ENCODE measurements around the gene ATOH8.

The ATOH8 gene

DNA sequence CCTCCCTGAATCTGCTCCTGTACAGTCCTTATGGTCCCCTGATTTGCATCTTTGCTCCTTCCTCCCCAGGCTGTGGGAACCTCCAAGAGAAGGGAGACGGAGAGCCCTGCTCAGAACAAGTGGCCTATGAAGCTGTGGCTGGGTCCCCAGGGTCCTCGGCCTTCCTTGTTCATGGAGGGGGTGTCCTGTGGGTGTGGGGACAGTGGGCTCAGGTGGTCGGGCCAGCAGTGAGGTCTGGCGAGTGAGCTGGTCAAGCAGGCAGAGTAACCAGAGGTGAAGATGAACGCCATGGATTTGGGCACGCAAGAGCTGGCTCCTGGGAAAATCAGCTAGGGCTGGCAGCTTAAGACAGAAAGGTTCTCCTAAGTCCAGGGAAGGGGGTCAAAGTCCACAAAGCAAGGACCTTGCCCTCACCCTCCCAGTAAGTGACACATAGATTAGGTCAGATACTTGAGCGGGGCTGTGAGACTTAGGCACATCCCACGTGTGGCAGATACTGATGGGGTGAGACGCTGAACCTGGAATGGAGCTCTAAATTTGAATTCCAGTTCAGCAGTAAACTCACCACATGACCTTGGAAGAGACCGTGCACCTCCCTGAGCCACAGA lies 34.8 kb upstream of the ATOH8 start:
- DNase-seq (ENCODE audit: low read depth in 2 of 3, low spot score in 1 of 3): no peak

DNA sequence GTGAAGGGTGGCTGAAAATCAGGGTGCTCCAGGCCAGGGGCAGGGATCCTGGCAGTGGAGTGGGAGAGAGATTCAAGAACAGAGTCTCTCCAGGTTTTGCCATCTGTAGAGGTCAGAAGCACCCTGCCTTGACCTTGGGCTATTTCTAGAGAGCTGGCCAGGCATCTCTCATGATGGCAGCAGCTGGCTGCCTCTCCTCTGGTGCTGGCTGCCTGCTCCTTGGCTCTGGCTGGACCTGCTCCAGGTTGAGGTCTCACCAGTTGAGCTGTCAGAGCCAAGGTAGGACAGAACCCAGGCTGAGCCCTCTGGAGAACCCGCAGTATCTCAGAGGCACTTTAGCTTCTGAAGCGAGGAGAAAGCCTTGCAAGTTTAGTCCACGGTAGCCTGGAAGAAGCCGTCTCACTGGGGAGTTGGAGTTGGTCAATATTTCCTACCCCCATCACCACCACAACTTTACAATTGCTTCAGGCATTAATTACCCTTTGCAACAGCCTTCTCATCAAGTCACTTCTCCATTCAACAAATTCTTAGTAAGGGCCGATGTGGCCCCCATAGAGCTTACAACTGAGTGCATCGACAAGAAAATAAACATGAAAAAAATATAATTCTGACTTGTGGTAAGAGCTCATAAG lies 34.1 kb upstream of the ATOH8 start:
- no peak for DNase-seq (ENCODE audit: low read depth in 2 of 3, low spot score in 1 of 3)

DNA sequence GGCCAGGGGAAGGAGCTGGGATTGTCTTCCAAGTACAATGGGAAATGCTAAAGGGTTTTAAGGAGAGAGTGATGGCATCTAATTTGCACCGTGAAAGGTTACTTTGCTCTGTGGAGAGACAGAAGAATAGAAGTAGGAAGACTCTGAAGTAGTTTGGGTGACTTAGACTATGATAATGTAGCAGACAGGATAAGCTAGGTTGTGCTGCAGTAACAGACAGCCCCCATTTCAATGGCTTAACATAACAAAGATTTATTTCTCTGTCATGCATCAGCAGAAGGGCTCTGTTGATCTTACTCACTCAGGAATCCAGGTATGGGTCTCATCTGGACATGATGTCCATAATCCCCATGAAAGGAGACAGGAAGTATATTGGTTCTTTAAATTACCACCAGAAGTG lies 33.3 kb upstream of the ATOH8 start:
- no peak for DNase-seq (ENCODE audit: low read depth in 2 of 3, low spot score in 1 of 3)

DNA sequence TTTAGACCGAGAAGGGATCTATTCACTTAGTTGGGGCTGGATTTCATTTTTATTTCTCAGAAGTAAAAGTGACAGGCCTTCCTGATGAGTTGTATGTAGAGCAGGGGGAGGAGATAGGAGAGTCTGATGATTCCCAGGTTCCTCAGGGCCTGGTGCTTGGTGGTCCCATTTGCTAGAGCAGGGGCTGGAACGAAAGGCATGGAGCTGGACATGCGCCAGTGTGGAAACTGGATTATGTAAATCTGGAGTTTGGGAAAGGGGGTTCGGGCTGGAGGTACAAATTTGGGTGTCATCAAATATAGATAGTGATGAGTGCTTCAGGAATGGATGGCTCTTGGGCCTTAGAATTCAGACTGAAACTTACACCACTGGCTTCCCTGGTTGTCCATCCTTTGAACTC lies 32.1 kb upstream of the ATOH8 start:
- no peak for DNase-seq (ENCODE audit: low read depth in 2 of 3, low spot score in 1 of 3)

GRCh38 chr2:85722519-85722918 lies 31.3 kb upstream of the ATOH8 start:
- no peak for DNase-seq (ENCODE audit: low read depth in 2 of 3, low spot score in 1 of 3)

GRCh38 chr2:85723707-85724360 lies 30.0 kb upstream of the ATOH8 start:
- no peak for DNase-seq (ENCODE audit: low read depth in 2 of 3, low spot score in 1 of 3)

DNA sequence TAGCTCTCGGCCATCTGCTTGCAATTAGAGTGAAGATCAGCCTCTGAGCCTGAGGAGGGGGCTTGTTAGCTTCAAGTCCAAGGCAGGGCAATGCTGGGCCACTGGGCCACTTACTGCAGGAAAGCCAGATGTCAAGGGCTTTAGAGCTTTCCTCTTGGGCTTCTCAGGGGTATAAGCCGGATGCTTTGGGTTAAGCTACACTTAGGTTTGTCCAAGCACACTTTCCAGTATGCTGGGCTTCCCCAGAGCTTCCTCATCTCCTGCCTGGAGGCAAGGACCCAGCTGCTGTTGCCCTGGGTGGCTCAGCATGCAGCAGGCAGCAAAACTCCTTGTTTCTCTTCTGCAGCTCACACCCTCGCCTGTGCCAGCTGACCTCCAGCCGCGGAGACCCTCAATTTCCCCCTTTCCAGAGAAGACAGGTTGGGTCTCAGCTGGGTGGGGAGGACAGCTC lies 29.0 kb upstream of the ATOH8 start:
- DNase-seq (ENCODE audit: low read depth in 2 of 3, low spot score in 1 of 3): no peak

DNA sequence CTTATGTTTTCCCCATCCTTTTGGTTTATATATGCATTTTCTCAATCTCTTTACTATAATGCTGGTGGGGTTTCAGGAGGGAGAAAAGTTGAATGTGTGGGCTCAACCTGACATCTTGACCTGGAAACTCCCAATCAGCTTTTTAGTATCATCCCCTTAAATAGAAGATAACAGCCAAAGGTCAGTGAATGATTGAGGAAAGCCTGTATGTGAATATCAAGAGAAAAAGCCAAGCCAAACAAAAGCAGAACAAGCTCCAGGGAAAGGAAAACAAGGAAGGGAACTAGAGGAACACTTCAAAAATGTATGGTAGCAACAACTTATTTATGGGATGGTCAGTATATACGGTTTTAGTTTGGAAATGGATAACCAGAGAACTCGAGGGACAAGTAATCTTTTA lies 28.3 kb upstream of the ATOH8 start:
- no peak for DNase-seq (ENCODE audit: low read depth in 2 of 3, low spot score in 1 of 3)

DNA sequence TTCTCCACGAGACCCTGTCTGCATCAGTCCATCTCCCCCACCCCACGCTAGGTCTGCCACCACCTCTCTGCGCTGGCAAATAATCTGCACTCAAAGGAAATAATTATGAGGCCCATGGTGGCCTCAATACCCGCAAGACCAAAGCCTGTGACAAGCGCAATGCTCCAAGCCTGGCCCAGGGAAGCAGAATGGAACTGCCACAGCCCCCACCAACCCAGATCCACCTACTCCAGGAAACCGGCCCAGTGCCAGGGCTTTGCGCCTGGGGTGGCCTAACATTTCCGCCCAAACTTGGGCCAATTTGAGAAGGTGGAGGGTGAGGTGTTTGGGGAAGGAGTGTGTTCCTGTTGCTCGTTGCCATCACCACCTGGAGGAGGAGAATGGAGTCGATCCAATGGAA lies 26.0 kb upstream of the ATOH8 start:
- no peak for DNase-seq (ENCODE audit: low read depth in 2 of 3, low spot score in 1 of 3)

DNA sequence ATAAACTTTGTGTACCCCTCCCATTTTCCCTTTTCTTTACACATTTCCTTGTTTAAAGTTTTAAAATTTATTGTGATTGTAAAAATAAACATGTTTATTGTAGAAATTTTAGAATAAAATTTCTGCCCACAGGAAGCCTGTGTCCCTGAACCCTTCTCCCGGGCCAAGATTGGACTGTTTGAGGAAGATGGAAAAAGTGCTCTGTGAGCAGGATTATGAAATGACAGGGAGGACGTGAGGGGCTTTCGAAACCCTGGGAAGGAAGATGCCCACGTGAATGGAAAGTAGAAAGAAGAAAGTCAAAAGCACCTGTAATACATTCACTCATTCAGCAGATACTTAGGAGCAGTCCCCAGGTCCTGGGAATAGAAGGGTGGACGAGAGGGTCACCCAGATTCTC lies 25.4 kb upstream of the ATOH8 start:
- no peak for DNase-seq (ENCODE audit: low read depth in 2 of 3, low spot score in 1 of 3)

DNA sequence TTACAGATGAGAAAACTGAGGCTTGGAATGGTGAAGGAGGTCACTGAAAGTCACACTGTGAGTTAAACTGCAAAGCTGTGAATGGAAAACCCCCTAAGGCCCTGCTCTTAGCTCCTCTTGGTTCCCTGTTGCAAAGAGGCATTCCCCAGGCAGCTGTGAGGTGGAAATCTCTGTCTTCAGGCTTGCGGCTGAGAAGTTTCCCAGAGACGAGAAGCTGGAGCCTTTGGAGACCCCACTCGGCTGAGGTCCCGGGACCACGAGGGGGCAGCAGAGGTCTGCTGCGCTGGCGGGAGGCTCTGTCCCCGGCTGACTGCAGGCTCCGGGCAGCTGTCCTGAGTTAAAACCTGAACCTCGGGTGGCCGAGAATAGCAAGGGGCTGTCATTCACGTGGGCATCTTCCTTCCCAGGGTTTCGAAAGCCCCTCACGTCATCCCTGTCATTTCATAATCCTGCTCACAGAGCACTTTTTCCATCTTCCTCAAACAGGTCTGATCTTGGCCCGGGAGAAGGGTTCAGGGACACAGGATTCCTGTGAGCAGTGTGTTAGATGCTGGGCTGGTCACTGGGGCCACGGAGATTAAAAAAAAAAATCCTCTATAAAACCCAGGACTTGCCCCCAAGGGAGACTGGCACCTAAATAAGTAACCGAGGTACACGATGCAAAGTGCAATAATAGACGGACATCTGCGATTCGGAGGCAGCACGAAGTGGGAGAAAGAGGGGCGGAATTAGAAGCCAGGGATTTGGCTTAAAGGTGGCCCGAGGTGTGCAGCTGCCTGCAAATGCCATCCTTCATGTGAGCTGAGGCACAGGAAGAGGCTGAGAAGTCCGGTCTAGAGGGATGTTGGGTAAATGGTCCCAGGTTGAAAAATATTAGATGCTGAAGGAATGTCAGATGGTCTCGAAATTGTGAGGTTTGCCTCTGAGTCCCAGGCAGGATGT lies 24.6 kb upstream of the ATOH8 start:
- peak; percentile 40 to 74 (median 72) for DNase-seq (ENCODE audit: low read depth in 2 of 3, low spot score in 1 of 3)

- no peak for DNase-seq (ENCODE audit: low read depth in 2 of 3, low spot score in 1 of 3)
Measured at GRCh38 chr2:85729825-85730510, 23.8 kb upstream of the ATOH8 start.

DNA sequence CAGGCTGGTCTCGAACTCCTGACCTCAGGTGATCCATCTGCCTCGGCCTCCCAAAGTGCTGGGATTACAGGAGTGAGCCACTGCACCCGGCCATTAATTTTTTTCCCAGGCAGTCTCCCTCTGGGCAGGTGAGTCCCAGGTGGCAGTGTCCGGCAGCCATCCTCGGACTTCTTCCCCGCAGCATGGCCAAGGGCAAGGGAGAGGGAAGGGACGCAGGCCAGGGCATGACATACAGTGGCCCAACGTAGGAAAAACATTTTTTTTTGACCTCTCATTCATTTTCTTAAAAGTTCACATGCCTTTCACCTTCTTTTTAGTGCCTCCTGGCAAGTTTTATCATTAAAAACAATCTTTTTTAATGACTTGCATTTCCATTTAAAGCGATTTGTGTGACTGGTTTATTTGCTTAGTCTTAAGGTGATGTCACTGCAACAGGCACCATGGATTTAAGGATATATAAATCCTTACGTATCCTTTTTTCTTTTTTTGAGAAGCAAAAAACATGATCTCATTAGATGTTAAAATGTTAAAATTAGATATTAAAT lies 23.0 kb upstream of the ATOH8 start:
- no peak for DNase-seq (ENCODE audit: low read depth in 2 of 3, low spot score in 1 of 3)

- DNase-seq (ENCODE audit: low read depth in 2 of 3, low spot score in 1 of 3): no peak
Measured at GRCh38 chr2:85731606-85732005, 22.2 kb upstream of the ATOH8 start.

GRCh38 chr2:85732467-85733120 lies 21.2 kb upstream of the ATOH8 start:
- no peak for DNase-seq (ENCODE audit: low read depth in 2 of 3, low spot score in 1 of 3)

DNA sequence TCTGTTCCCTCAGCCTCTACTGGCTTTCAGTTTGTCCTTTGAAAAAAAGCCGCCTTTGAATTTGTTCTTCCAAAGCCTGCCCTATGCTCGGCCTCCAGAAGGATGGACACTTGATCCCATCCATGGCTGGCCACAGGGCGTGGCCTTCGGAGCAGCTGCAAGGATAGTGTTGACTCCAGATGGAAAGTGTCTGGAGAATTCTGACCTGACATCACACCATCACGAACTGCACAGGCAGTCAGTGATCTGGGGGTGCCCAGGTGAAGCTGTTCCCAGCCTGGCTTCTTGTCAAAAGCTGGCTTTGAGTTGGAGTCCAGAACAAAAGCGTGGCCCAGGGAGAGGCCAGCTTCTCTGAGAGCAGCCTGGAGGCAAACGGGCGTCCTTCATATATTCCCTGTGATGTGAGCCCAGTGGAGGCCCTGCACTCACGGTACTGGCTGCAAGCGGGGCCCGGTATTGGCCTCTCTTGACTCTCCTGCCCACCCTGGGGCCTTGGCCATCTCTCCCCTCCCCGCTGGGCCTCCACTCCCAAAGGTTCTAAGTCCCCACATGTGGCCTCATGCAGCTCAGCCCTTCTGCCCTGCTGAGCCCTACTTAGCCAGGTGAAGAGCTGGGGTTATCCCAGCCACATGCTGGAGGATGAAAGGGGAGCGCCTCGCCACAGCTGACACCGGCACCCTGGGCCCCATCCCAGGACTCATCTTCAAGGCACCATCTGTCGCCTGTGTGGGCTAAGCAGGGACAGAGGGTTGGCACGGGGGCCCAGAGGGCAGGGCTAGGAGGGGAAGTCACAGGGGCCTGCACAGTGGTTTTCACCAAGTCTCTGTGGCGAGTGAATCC lies 20.4 kb upstream of the ATOH8 start:
- no peak for DNase-seq (ENCODE audit: low read depth in 2 of 3, low spot score in 1 of 3)

DNA sequence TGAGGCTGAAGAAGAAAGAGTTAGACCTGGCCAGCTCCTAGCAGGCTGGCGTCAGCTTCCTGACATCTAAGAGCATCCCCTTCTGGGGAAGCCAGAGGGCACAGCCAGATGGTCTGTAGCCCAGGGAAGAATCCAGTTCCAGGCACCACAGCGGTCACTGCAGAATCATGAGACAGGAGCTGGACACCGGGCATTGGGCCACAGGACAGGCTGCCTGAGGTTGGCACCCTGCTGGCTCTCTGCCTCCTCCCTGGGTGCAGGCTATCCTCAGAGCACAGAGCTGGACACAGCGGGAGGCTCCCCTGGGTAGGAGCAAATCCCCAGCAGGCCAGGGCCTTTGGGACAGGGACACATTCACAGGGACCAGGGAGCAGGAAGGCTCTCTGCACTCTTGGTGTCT lies 19.8 kb upstream of the ATOH8 start:
- no peak for DNase-seq (ENCODE audit: low read depth in 2 of 3, low spot score in 1 of 3)

DNA sequence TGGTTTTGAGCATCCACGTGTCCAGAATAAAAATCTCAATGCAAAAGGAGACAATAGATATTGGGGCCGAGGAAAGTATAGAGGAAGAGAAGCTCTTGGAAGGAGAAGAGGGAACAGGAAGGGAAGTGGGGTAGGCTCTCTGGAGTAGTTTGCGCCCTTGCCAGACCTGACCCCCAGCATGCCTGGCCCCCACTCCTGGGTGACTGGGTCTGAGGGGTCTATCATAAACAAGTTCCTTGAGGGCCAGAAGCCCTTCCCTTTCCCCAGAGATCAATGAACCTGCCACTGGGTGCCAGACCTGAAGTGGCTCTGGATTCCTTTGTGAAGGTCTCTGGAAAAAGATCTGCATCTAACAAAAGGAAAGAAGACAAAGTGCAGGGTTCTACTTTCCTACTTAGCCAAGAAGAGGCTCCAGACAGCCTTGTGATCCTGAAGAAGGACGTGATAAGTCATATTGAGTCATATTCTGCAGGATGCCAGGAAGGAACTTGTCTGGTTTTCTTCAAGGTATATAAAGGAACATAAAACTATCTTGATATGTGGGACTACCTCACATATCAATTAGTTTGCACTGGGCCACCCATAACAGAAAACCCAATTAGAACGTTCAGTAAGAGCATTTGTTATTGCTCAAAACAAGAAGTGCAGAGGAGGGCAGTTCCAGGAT lies 18.7 kb upstream of the ATOH8 start:
- no peak for DNase-seq (ENCODE audit: low read depth in 2 of 3, low spot score in 1 of 3)

- DNase-seq (ENCODE audit: low read depth in 2 of 3, low spot score in 1 of 3): no peak
Measured at GRCh38 chr2:85735691-85736090, 18.1 kb upstream of the ATOH8 start.

Measured in stimulated activated CD4-positive, alpha-beta T cell treated with anti-CD3 and anti-CD28 coated beads, Interleukin-12 subunit alpha, Interleukin-12 subunit beta, amount 100 ng/mL, for 48 hours (primary cell).